ENCODE measurements around the gene ENO2.

ENO2 gene

DNA sequence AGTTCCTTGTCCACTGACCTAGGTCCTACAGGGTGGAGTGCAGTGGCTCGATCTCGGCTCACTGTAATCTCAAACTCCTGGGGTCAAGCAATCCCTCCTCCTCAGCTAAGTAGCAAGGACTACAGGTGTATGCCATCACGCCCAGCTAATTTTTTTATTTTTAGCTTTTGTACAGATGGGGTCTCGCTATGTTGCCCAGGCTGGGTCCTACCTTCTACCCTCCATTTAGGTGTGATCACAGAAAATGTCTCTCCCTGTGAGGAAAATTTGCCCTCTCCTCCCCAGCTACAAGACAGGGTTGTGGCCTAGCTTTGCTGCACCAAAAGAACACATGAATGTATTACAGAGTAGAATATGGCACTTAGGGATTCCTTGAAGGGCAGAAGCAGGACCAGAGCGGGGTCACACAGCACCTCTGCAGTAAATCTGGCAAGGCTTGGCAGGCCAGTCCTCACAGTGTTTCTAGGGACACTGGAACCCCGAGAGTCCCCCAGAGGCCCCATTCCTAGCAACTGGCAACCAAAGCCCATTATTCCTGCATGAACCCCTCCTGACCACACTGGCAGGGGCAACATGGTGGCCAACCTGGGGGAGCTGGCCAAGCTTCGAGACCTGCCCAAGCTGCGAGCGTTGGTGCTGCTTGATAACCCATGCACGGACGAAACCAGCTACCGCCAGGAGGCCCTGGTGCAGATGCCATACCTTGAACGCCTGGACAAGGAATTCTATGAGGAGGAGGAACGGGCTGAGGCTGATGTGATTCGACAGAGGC is 2.0 kb upstream of the ENO2 start:
- no peak for DNase-seq (ENCODE audit: low read depth)

DNA sequence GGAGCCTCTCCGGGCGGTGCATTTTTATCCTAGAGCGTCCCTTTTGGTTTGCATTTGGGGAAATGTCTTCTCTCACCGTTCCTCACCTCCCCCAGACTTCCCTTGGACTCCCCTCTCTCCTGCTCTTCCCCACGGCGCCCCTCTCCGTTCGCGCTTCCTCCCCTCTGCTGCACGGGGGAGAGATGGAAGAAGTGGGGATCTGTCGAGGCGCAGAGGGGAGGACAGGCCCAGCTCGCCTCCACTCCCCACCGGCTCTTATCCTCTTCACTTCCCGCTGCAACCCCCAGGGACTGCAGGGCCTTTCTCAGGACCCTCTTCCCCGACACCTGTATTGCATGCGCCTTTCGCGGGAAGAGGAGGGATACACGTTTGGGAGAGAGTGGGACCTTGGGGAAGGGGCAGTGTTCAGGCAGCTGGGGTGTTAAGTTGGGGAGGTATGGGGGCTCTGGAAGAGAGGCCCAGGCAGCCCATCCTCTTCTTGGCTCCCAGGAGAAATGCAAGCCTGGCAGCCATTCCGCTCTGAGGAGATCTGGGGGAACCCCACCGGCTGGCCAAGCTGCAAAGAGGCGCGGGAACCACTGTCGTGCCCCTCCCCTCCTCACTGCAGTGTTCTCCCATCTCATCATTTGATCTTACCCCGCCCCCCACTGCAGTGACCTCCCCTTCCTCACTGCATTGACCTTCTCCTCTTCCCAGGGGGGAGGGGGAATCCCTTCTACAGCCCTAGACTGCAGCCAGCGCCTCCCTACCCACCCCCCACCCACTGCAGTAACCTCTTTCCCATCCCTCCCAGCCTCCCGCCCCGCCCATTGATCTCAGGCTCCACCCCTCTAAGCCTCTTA is 788 bp downstream of the ENO2 start:
- DNase-seq (ENCODE audit: low read depth) = no peak

DNA sequence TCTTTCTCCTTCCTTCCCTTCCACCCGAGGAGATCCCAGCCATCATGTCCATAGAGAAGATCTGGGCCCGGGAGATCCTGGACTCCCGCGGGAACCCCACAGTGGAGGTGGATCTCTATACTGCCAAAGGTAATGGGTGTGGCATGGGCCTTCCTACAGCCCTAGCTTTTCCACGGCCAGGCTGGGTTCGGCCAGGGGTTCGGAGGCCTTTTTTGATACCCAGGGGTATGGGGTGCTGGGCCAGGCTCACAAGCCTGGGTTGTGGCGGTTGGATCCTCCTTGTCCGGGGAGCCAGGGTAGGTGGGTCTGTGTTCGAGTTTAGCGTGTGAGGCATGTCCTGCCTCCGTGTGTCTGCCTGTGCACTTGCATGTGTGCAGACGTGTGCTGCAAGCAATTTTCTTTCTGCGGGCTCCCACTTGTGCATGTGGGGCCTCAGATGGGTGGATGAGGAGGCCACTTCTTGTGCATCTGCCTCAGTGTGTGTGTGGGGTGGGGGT is 1.5 kb downstream of the ENO2 start:
- no peak for DNase-seq (ENCODE audit: low read depth)

DNA sequence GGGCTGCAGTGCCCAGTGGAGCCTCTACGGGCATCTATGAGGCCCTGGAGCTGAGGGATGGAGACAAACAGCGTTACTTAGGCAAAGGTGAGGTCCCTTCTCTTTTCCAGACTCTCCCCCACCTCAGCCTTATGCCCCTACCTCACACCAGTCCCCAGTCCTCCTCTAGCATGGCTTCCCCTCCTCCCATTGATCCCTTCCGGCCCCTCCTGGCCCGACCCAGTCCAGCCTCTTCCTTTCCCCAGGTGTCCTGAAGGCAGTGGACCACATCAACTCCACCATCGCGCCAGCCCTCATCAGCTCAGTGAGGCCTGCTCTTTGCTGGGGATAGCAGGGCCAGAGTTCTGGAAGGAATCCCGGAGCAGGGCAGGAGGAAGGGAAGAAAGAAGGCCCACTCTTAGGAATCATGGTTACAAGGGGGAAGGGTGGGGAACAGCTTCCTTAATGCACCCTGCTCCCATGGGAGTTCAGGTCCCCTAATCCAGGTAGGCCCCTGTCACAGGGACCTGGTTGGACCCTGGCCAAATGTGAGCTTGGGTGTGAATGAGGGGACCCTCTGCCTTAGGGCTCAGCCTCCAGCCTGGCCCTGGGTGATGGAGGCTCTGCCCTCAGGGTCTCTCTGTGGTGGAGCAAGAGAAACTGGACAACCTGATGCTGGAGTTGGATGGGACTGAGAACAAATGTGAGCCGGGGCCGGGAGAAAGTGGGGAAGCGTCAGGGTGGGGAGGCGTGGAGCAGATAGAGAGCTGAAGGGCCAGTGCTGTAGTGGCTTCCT is 2.2 kb downstream of the ENO2 start:
- no peak for DNase-seq (ENCODE audit: low read depth)

DNA sequence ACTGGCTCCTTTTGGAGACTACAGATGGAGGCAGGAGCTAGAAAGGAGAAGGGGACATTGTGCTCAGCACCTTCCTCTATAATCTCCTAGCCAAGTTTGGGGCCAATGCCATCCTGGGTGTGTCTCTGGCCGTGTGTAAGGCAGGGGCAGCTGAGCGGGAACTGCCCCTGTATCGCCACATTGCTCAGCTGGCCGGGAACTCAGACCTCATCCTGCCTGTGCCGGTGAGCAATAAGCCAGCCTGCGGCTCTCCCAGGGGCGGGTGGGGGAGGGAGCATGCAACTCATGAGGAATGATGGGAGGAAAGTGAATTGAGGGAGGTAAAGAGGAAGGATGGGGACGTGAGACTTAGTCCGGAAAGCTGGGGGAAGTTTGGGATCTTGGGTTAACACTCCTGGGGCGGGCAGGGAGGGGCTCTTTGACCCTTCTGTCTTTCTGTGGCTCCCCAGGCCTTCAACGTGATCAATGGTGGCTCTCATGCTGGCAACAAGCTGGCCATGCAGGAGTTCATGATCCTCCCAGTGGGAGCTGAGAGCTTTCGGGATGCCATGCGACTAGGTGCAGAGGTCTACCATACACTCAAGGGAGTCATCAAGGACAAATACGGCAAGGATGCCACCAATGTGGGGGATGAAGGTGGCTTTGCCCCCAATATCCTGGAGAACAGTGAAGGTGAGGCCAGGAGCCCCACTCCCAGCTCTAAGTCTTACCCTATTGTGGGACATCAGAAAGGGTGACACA is 3.3 kb downstream of the ENO2 start:
- no peak for DNase-seq (ENCODE audit: low read depth)

DNA sequence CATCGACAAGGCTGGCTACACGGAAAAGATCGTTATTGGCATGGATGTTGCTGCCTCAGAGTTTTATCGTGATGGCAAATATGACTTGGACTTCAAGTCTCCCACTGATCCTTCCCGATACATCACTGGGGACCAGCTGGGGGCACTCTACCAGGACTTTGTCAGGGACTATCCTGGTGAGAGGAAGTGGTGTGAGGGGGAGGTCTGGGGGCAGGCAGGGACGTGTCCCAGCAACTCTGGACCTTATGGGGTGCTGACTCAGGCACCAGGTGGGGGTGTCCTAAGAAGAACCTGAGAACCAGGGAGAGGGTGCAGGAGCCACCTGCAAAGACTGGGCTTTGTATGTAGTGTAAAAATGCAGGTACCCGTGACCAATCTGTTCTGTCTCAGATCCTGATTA is 5.2 kb downstream of the ENO2 start:
- no peak for DNase-seq (ENCODE audit: low read depth)

DNA sequence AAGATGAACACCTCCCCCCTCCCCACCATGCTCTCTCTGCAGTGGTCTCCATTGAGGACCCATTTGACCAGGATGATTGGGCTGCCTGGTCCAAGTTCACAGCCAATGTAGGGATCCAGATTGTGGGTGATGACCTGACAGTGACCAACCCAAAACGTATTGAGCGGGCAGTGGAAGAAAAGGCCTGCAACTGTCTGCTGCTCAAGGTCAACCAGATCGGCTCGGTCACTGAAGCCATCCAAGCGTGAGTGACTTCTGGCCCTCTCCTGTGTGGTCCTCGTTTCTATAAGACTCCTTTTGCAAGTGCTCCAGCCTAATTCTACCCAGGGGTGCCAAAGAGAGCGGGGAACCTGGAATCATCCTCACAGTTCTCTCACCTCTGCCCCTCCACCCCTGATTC is 7.2 kb downstream of the ENO2 start:
- DNase-seq (ENCODE audit: low read depth) = no peak

DNA sequence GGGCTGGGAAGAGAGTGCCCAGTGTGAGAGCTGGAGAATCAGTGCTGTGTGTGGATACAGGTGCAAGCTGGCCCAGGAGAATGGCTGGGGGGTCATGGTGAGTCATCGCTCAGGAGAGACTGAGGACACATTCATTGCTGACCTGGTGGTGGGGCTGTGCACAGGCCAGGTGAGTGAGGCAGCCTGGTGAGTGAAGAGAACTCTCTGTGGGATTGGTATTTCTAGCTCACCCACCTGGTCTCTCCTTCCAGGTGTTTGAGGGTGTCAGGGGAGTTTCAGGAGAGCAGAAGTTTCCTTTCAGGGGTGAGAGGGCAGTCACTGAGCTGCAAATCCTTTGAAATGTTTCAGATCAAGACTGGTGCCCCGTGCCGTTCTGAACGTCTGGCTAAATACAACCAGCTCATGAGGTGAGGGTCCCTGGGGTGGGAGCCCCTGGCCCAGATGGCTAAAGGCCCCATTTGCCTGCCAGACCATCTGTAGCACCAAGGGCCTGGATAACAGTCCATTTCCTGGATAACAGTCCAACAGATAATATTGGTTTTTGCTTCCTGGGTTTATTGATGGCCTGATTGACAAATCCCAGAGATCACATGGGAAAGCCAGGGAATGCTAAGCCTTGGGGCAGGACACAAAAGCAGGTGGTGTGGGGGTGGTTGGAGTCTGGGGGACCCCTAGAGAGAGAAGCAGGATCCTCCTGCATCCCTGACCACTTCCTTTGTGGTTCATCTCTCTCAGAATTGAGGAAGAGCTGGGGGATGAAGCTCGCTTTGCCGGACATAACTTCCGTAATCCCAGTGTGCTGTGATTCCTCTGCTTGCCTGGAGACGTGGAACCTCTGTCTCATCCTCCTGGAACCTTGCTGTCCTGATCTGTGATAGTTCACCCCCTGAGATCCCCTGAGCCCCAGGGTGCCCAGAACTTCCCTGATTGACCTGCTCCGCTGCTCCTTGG is 7.9 kb downstream of the ENO2 start:
- DNase-seq (ENCODE audit: low read depth) = no peak

DNA sequence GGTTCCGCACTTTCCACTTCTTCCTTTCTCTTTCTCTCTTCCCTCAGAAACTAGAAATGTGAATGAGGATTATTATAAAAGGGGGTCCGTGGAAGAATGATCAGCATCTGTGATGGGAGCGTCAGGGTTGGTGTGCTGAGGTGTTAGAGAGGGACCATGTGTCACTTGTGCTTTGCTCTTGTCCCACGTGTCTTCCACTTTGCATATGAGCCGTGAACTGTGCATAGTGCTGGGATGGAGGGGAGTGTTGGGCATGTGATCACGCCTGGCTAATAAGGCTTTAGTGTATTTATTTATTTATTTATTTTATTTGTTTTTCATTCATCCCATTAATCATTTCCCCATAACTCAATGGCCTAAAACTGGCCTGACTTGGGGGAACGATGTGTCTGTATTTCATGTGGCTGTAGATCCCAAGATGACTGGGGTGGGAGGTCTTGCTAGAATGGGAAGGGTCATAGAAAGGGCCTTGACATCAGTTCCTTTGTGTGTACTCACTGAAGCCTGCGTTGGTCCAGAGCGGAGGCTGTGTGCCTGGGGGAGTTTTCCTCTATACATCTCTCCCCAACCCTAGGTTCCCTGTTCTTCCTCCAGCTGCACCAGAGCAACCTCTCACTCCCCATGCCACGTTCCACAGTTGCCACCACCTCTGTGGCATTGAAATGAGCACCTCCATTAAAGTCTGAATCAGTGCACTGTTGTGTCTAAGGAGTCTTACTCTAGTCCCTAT is 8.8 kb downstream of the ENO2 start:
- no peak for DNase-seq (ENCODE audit: low read depth)

DNA sequence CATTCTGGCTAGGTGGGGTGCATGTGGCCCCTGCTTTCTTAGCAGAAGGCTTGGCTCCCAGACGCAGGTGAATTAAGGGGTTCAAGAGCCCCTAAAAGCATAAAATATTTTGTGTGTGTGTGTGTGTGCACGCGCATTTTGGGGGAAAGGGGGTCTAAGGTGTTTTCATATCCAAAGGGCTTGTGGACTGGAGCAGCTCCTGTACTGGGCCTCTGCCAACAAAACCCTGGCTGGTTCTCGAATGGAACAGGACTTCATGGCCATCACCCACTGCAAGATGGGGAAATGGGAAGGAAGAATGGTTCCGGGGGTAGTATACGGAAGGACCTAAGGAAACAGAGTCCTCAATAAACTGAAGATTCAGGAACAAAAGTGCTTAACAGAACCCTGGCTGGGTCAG is 9.5 kb downstream of the ENO2 start:
- no peak for DNase-seq (ENCODE audit: low read depth)

DNA sequence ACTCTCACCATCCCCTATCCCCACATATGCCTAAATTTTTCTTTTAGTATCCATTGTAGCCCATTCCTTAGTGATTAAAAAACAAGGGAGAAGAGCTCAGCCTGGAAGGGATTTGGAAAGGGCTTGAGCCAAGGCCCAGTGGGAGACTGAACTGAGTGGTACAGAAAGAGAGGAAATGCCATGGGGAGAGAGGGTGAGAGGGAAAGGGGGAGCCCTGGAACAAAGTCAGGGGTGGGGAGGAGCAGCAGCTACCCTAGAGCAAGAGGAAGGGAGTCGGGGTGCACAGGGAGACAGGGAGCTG is 10.8 kb downstream of the ENO2 start:
- no peak for DNase-seq (ENCODE audit: low read depth)

DNA sequence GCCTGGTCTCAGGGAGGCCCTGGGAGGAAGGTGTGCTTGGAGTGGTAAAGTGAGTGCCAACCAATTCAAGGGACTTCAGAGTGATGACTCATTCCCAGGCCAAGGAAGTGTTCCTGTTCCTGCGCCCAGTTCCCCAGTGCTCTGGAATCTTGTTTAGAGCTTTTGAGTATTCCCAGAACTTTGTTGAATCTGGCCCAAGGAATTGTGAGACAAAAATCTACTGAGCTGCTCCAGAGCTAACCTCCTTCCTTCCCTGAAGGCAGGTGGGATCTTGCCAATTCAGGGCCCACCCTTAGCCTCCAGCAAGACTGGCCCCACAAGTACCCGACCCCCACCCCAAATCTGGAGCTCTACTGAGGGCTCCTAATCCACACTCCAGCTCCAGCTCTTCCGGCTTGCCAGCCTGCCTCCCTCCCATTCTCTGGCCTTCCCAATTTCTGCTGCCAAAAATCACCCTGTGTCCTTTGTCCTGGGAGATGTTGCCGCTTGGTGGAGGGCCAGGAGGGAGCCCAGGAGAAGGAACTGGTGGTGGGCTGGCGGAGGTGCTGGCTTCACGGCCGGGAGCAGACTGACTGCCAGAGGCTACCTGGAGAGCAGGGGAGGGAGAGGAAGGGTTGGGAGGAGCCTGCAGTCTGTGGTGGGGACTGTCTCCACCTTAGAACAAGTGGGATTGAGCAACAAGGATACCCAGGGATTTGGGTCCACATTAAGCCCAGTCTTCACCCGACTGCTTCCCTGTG is 11.3 kb downstream of the ENO2 start:
- no peak for DNase-seq (ENCODE audit: low read depth)

DNA sequence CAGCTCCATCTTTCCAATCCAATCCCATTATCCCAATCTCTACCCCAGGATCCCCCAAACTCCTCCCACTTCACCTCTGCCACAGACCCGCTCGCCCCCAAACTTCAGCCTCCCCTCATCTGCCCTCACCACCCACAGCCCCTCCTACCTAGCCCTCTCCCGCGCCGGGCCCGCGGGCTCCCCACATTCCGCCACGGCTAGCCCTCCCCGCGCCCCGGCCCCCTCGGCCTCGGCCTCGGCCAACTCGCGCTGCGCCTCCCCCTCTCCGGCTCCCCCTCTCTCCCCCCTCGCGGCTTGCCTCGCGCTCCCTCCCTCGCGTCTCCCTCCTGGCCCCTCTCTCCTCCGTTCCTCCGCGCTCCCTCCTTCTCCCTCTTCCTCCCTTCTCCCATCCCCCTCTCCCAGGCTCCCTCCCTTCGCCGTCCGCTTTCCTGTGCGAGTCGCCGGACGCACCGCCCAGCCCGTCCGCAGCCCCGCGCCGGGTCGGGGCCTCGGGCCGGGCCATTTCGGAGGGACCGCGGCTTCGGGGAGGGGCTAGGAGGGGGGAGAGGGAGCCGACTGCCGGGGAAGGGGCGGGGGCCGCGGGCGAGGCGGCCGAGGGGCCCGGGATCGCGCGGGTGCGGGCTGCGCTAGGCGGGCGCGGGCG is 13.1 kb downstream of the ENO2 start, which contains the start of gene ATN1:
Gene ATN1, plus strand, starts transcription at position 581 of the 643 bp plus-strand sequence. CDS start 6,043 bp downstream, outside the sequence.
- no peak for DNase-seq (ENCODE audit: low read depth)

DNA sequence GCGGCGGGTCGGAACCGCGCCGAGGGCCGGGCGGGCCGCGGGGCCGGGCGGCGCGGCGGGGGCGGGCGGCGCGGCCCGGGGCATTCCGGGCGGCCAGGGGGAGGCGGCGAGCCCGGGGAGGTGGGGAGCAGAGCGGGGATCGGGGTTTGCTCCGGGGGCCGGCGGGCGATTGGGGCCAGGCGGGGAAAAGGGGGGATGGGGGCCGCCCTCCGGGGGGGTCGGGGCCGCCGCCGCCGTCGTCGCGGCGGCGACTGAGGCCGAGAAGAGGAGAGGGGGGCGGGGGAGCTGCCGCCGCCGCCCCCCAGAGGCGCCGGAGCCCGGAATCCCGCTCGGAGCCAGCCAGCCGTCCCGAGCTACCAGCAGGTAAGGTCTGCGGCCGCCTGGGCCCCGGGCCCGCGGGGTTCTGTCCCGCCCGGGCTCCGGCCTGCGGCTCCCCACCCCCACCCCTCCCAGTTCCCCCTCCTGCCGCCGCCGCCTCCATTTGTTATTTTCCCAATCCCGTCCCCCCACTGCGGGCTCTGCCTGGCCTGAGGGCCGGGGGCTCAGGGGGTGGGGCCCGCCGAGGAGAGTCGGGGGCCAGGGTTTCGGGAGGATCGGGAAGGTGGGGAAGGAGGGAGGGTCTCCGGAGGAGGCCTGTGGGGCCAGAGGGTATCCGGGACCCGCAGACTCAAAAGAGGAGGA is 13.8 kb downstream of the ENO2 start:
- no peak for DNase-seq (ENCODE audit: low read depth)

DNA sequence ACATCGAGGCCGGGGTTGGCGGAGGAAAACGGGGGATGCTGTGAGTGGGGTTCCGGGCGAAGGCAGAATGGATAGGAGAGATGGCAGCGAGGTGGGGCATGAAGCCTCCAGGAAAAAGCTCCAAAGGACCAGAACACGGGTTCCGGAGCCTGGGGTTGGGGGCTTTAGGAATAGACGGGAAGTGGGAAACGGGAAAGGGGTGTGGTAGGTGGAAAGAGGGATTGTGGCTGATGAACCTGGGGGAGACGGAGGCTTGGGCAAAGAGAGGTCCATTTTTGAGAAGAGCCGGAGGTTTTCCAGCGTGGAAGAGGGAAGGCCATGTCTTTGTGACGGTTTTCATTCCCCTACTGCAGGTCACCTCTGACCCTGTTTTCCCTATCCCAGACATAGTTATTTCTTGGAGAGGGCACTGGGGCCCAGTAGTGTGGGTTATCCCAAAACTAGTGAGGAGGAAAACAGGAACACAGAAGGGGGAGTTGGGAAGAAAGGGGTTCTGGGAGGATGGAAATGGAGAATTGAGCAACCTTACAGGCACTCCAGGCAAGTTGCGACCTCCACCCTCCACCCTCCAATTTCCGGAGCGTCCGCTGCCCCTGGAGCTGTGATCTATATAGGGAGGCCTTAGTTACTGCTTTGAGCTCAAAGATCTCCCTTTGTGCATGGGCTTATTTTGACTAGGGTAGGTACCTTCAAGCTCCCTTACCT is 14.5 kb downstream of the ENO2 start:
- DNase-seq (ENCODE audit: low read depth) = no peak

DNA sequence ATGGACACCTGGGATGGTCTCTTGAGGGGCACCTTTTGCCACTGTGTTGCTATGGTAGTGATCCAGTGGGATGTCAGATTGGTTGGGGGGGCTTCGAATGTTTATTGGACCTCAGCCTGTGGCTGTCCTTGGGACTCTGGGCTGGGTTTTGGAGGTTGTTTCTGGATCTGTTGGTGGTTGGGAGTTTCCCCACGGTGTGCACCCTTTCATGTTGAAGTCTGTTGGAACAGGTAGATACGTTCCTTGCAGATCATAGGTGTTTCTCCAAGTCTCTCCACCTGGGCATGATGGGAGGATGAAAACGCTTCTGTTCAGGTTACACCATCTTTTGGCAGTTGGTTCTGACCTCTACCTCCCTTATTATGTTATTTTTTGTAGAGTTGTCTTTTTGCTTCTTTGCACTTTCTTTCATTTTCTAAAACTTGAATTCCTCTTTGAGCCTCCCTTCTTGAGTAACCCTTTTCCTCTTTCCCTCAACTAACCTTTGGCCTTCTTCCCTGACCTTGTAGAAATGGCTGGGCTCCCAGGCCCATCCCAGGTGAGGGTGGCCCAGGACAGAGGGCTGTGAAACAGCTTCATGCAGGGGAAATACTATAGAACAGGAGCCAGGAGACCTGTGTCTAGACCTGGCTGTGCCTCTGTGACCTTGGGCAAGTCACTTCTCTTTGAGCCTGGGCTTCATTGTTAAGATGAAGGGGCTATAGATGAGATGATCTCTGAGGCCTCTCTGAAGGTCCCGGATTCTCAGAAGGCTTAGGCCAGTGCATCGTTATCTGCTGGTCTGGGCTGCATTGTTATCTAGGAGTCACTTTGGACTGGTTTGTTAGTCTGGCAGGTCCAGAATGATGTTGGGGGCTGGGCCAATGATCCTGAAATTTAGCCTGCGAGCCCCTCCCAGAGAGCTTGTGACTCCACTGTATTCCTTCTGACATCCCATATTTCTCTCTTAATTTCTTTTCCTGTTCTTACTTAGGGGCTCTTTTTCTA is 15.4 kb downstream of the ENO2 start:
- no peak for DNase-seq (ENCODE audit: low read depth)
